Caco-2 (cell line): ENCODE results near the gene CHST14. TPM values are rescaled to one million over a fixed set of nuclear protein-coding genes. Genes with fewer than 3 reads are reported as not detected.

Source experiments
- BruUV-seq: library from RNA; stranded (reverse); fragments of 400-500 nt; replicated peaks from 2 replicates; lab custom pipeline; 2021; lab: Mats Ljungman, UMichigan
- CTCF ChIA-PET: fragments of 300-600 bp; sonication (Branson Sonifier 250); formaldehyde crosslinking; loops from one replicate; lab custom pipeline; 2022; ENCODE audit warnings: antibody characterized with exemption; lab: Charles Lee
- POLR2A ChIA-PET: fragments of 300-600 bp; sonication (Branson Sonifier 250); formaldehyde crosslinking; loops from one replicate; lab custom pipeline; 2022; ENCODE audit warnings: antibody characterized with exemption; lab: Charles Lee
- DNase-seq, 2 experiments: peaks; one replicate each; pipeline versions ENCODE4 v3.0.0 to v3.0.0-alpha.2; 2020 to 2022
- H3K27me3 ChIP-seq: replicated peaks from 2 replicates; pipeline ENCODE4 v1.6.0; 2011; ENCODE audit warnings: low read length; ENCODE audit not compliant: control insufficient read depth, insufficient read depth
- H3K36me3 ChIP-seq: 2 replicates; pipeline ENCODE4 v1.5.1; 2011; ENCODE audit warnings: low read length; ENCODE audit not compliant: control insufficient read depth, insufficient read depth
- H3K4me1 ChIP-seq: fragments of 250-450 bp; sonication (Bioruptor Pico); 2 replicates; pipeline ENCODE4 v1.5.1; 2020; ENCODE audit warnings: mild to moderate bottlenecking
- H3K4me3 ChIP-seq: 2 replicates; pipeline ENCODE4 v1.5.1; 2011; ENCODE audit warnings: low read depth, mild to moderate bottlenecking, control low read depth, low read length
- H3K9me3 ChIP-seq: fragments of 250-450 bp; sonication (Bioruptor Pico); 2 replicates; pipeline ENCODE4 v1.5.1; 2020; ENCODE audit warnings: mild to moderate bottlenecking, moderate library complexity
- H3K27ac Mint-ChIP-seq: one replicate; pipeline ENCODE4 v1.8.0; 2022; ENCODE audit warnings: mixed read lengths; ENCODE audit not compliant: unreplicated experiment
- H3K27me3 Mint-ChIP-seq: one replicate; pipeline ENCODE4 v1.8.0; 2022; ENCODE audit warnings: mixed read lengths; ENCODE audit not compliant: insufficient read depth, unreplicated experiment
- H3K36me3 Mint-ChIP-seq: one replicate; pipeline ENCODE4 v1.8.0; 2022; ENCODE audit warnings: mild to moderate bottlenecking, mixed read lengths; ENCODE audit not compliant: insufficient read depth, unreplicated experiment
- H3K4me1 Mint-ChIP-seq: one replicate; pipeline ENCODE4 v1.8.0; 2022; ENCODE audit warnings: low read depth, mixed read lengths; ENCODE audit not compliant: unreplicated experiment
- H3K4me3 Mint-ChIP-seq: one replicate; pipeline ENCODE4 v1.8.0; 2022; ENCODE audit warnings: mild to moderate bottlenecking, moderate library complexity, mixed read lengths; ENCODE audit not compliant: unreplicated experiment
- H3K9me3 Mint-ChIP-seq: one replicate; pipeline ENCODE4 v1.8.0; 2022; ENCODE audit warnings: mixed read lengths; ENCODE audit not compliant: unreplicated experiment
- intact Hi-C: fragments of 100-400 bp; cut with micrococcal nuclease; formaldehyde crosslinking; loops from one replicate; pipeline ENCODE4 v1.10.0; 2022; ENCODE audit not compliant: unreplicated experiment
- total RNA-seq: library from RNA; stranded (reverse); gene quantifications from 2 replicates; pipeline ENCODE4 v1.2.3, GENCODE V29; 2022
- TF ChIP-seq, protein P1 (sequence below), 2 experiments: fragments of 200-600 bp in 1 of 2; IDR thresholded peaks; 1 replicate in 1 of 2; 2 replicates in 1 of 2; pipeline versions ENCODE4 v1.5.1 to v1.8.0; 2011 to 2022; ENCODE audit warnings: antibody characterized with exemption in 1 of 2, control low read depth in 1 of 2, inconsistent platforms in 1 of 2, low read depth in 1 of 2, low read length in 1 of 2, mild to moderate bottlenecking in 1 of 2, moderate library complexity in 1 of 2; ENCODE audit not compliant: insufficient read depth in 1 of 2, severe bottlenecking in 1 of 2, unreplicated experiment in 1 of 2

The CHST14 gene
- total RNA-seq, 1 experiment from 2014 or later = 19.6 TPM

- no peaks in the 10 kb centered on the region for H3K27me3 ChIP-seq
- DNase-seq = no peak
- no peak overlapping the region for H3K4me3 ChIP-seq
- peaks cover 8% of the 10 kb centered on the region for H3K36me3 Mint-ChIP-seq
- no peaks in the 10 kb centered on the region for H3K36me3 ChIP-seq
- no peaks in the 10 kb centered on the region for H3K27me3 Mint-ChIP-seq
- no peaks in the 10 kb centered on the region for H3K9me3 ChIP-seq
- ChIA-PET POLR2A (no interaction called here), CTCF (no interaction called here)
- peaks cover 11% of the 10 kb centered on the region; the same call in 1 of the 2 replicates for H3K4me1 ChIP-seq
- H3K9me3 Mint-ChIP-seq = no peaks in the 10 kb centered on the region
- no TSS peak for BruUV-seq
- peaks cover 17% of the 10 kb centered on the region for H3K4me1 Mint-ChIP-seq
- TF ChIP-seq, protein P1, sequence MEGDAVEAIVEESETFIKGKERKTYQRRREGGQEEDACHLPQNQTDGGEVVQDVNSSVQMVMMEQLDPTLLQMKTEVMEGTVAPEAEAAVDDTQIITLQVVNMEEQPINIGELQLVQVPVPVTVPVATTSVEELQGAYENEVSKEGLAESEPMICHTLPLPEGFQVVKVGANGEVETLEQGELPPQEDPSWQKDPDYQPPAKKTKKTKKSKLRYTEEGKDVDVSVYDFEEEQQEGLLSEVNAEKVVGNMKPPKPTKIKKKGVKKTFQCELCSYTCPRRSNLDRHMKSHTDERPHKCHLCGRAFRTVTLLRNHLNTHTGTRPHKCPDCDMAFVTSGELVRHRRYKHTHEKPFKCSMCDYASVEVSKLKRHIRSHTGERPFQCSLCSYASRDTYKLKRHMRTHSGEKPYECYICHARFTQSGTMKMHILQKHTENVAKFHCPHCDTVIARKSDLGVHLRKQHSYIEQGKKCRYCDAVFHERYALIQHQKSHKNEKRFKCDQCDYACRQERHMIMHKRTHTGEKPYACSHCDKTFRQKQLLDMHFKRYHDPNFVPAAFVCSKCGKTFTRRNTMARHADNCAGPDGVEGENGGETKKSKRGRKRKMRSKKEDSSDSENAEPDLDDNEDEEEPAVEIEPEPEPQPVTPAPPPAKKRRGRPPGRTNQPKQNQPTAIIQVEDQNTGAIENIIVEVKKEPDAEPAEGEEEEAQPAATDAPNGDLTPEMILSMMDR (IDR thresholded peaks at IDR 0.05; ENCODE audit: insufficient read depth in 1 of 2, low read depth in 1 of 2, low read length in 1 of 2, severe bottlenecking in 1 of 2, unreplicated experiment in 1 of 2) = no peak
- H3K4me3 Mint-ChIP-seq = no peak overlapping the region
- intact Hi-C loops = no loop called here
- H3K27ac Mint-ChIP-seq = no peak overlapping the region
Observed at GRCh38 chr15:40445421-40445922, 25.3 kb upstream of the CHST14 start.

DNA sequence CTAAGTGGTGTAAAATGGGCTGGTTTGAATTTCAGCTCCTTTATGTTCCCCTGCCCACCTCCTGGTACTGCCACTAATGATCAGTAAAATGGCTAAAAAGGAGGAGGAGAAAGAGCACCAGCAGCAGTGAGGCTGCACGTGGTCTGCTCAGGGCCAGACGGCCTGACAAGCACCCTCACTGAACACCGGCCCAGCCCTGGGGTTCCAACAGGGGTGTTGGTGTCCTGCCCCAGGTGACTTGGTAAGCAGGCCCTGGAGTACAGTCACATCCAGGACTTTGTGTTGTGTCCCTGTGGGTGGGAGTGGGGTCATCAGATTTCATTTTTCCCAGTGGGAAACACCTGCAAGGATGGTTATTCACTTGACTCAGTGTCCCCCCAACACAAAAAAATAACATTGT lies 24.6 kb upstream of the CHST14 start:
- H3K4me1 Mint-ChIP-seq = peaks cover 17% of the 10 kb centered on the region
- H3K9me3 Mint-ChIP-seq = no peaks in the 10 kb centered on the region
- Histone ChIP-seq H3K36me3 (no peaks in the 10 kb centered on the region), H3K4me3 (no peak overlapping the region), H3K27me3 (no peaks in the 10 kb centered on the region), H3K4me1 (peaks cover 13% of the 10 kb centered on the region; the same call in 1 of the 2 replicates), H3K9me3 (no peaks in the 10 kb centered on the region)
- no peak overlapping the region for H3K27ac Mint-ChIP-seq
- intact Hi-C loops = no loop called here
- POLR2A ChIA-PET = no interaction called here
- H3K36me3 Mint-ChIP-seq = peaks cover 5% of the 10 kb centered on the region
- CTCF ChIA-PET = no interaction called here
- no peaks in the 10 kb centered on the region for H3K27me3 Mint-ChIP-seq
- DNase-seq = no peak
- no peak overlapping the region for H3K4me3 Mint-ChIP-seq
- TF ChIP-seq, protein P1 (IDR thresholded peaks at IDR 0.05; ENCODE audit: insufficient read depth in 1 of 2, low read depth in 1 of 2, low read length in 1 of 2, severe bottlenecking in 1 of 2, unreplicated experiment in 1 of 2) = no peak
- BruUV-seq = no TSS peak

GRCh38 chr15:40448354-40448753 lies 22.4 kb upstream of the CHST14 start:
- H3K36me3 Mint-ChIP-seq = peaks cover 5% of the 10 kb centered on the region
- H3K4me3 Mint-ChIP-seq = no peak overlapping the region
- CTCF ChIA-PET = no interaction called here
- no peaks in the 10 kb centered on the region for H3K27me3 ChIP-seq
- POLR2A ChIA-PET = no interaction called here
- H3K27ac Mint-ChIP-seq = no peak overlapping the region
- intact Hi-C loops = no loop called here
- no peaks in the 10 kb centered on the region for H3K36me3 ChIP-seq
- H3K27me3 Mint-ChIP-seq = no peaks in the 10 kb centered on the region
- peaks cover 19% of the 10 kb centered on the region for H3K4me1 ChIP-seq
- H3K4me3 ChIP-seq = no peak overlapping the region
- no peaks in the 10 kb centered on the region for H3K9me3 Mint-ChIP-seq
- TF ChIP-seq, protein P1 (IDR thresholded peaks at IDR 0.05; ENCODE audit: insufficient read depth in 1 of 2, low read depth in 1 of 2, low read length in 1 of 2, severe bottlenecking in 1 of 2, unreplicated experiment in 1 of 2) = no peak
- H3K4me1 Mint-ChIP-seq = peaks cover 14% of the 10 kb centered on the region
- no peak for DNase-seq
- H3K9me3 ChIP-seq = no peaks in the 10 kb centered on the region
- BruUV-seq = no TSS peak
